Anterior cingulate cortex (tissue), 58 donors: ENCODE results near the gene UNC93B1.
"Not testable (repeated sequence)": the region's sequence is repeated elsewhere in the genome, so short reads cannot be mapped to it uniquely, and the experiment has no call there.

Experiments used
- DNase-seq, 58 donors: peaks; one replicate each; lab custom pipeline; 2025; lab: John Stamatoyannopoulos, UW

The UNC93B1 gene

GRCh38 chr11:67954251-67954650 is 49.6 kb downstream of the UNC93B1 start:
- DNase-seq: not testable (repeated sequence)

DNA sequence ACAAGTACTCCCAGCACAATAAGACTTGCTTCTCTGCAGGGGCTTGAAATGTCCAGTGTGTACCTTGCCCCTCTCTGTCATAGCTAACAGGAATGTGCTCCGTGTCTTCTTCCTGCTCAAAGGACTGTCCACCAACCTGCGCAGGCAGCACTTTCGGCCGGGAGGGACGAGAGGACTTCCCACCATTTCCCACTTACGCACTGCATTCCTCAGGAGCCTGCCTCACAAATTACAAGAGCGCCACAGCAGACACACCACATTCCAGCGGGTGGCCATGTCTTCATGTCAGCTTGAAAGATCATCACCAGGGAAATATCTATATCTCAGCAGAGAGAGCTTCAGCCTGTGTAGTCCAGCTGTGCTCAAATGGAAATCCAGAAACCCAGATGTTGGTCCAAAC is 53.2 kb downstream of the UNC93B1 start:
- not testable (repeated sequence) for DNase-seq

- not testable (repeated sequence) for DNase-seq
Observed at GRCh38 chr11:67947785-67948184, 56.1 kb downstream of the UNC93B1 start.

DNA sequence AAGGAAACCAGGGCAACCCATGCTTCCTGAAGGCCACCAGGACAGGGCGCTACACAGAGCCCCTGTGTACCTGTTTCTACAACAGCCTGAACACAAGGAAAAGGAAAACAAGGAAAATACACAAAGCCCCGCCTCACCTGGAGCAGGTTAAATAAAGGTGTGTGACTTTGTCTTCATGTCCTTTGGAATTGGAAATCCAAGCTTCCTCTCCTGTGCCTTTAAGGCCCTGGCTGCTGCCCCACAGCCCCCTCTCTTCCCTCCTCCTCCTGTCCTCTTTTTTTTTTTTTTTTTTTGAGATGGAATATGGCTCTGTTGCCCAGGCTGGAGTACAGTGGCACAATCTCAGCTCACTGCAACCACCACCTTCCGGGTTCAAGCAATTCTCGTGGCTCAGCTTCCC is 57.5 kb downstream of the UNC93B1 start:
- not testable (repeated sequence) for DNase-seq

- DNase-seq: peak in 1 of 58 donors; percentile 10
Observed at GRCh38 chr11:67943406-67943805, 60.5 kb downstream of the UNC93B1 start.
